HG03432 (cell line): ENCODE measurements around the gene PDZRN4.

Experiments used
- ATAC-seq: cut with Tn5 transposase; IDR thresholded peaks from one replicate; pipeline ENCODE4 v1.9.1; 2021; ENCODE audit warnings: mild to moderate bottlenecking, moderate library complexity; ENCODE audit not compliant: unreplicated experiment

The PDZRN4 gene

DNA sequence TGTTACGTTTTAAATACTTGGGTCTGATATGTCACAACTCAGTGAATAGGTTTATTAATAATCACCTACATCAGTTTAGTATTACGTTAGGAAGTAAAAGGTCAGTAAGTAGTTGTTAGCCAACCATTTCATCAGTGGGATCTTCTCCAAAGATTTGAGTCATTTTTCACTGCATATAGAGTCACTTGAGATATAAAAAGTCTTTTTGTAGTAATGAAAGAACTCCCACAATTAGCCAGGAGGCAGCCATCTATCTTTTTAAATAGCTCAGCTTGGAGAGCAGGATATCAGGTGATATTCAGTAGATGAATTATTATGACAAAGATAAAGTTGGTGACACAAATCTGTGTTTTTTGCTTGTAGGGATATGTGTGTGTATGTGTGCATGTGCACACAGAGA is 309.3 kb downstream of the PDZRN4 start:
- no peak for ATAC-seq

DNA sequence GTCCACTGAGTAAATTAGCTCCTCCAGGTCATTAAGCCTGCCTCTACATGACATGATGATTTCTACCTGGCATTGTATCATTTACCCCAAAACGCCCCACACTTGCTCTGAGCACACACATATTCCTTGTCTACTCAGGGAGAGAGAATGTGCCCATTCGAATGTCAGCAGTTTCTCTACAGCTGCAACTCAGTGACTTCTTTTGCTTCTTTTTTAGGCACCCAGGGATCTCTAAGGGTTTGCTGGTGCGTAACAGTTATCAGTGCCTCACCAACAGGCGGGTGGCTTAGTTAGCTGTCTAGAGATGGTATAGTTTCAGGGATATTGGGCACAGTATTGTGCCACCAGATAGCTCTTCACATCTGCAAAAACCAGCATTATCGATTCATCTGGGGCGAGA is 316.9 kb downstream of the PDZRN4 start:
- ATAC-seq = no peak

DNA sequence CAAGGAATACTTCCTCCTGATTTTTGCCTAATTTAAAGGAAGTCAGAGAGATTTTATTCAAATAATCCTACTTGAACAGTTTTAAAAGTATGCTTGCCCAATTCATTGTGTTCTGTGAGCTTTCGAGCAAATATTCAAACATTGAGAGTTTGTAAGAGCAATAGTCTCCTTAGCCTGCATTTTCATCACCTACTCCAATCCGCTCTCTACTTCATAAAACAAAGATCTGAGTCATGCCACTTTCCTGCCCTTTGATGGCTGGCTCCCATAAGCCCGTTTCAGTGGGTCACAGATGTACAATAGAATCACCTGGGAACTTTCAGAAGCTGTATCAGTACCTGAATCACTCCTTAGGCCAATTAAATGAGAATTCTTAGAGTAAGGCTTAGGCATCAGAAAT is 319.2 kb downstream of the PDZRN4 start:
- ATAC-seq = no peak

DNA sequence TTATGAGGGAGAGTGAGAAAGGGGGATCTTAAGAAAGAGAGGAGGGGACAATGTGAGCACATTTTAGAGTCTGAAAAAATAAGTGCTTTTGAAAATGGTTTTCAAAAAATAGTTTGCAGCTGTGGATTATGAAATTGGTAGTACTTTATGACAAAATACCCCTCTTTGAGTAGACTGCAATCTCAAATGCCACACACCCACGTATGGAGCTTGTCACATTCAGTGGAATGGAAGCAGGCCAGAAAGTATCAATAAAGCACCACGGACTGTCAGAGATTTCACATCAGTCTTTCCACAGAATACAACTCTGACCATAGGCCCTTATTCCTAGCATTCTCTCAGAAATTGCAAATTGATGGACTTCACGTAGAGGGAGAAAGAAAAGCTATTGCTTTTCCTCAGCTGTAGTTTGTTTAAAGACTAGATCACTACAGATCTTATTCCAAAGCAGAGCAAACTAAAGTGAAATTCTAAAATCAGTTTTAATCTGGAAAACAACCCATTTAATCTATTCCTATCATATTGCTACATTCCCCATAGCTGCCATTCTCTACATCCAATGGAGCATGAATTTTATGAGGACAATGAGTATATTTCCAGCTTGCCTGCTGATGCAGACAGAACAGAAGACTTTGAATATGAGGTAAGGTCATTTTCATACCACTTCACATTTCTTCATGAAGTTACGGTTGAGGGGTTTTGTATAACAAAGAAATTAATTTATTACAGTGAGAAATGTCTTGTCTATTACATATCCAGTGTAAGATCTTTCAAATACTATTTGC is 321.3 kb downstream of the PDZRN4 start:
- ATAC-seq = no peak

DNA sequence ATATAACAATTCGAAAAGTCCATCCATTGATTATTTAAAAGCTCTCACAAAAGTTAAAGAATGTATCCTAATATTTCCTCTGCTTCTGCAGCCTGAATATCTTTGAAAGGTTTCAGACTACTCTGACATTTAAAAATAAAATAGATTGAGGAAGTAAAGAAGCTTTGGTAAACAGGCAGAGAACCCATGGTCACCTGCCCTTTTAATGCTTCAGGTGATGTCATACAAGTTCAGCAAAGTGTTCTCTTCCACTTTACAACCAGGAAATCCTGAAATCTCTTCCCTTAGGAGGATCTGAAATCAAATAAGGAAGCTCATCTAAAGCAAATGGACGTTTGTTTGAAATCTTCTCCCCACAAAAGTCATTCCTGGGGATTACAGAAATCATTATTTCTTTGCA is 322.4 kb downstream of the PDZRN4 start:
- ATAC-seq = no peak

DNA sequence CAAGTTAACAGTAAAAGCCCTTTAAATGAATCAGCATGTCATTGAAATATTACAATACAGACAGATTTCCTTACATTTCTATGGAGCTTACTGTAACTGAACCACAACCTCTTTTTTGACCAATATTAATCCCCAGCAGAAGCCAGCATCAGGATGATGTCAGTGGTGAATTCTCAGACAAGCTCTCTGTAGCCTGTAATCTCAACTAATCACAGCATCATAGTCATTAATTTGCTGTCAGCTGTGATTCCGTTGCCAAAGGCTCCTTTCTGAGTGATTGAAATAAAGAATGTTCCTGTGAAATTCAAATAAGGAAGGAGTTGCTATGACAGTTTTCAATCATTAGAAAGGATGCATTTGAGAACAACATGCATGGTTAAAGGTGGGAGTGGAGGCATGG is 323.1 kb downstream of the PDZRN4 start:
- ATAC-seq = no peak

DNA sequence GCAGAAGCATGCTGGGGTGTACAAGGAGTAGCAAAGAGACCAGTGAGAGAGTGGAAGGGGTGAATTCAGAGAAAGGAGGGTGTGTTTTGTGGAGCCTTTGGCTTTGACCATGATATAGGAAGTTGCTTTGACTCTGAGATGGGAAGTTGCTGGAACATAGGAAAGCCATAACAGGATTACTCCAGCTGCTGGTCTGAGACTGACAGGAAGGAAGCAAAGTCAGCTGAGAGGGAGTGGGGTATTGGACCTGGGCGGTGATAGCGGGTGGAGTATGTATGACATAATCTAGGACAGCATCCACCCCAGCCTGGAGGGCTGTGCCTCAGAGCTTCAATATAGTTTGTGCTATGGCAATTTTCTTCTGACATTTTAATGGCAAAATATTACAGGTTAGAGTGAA is 324.4 kb downstream of the PDZRN4 start:
- ATAC-seq = no peak

DNA sequence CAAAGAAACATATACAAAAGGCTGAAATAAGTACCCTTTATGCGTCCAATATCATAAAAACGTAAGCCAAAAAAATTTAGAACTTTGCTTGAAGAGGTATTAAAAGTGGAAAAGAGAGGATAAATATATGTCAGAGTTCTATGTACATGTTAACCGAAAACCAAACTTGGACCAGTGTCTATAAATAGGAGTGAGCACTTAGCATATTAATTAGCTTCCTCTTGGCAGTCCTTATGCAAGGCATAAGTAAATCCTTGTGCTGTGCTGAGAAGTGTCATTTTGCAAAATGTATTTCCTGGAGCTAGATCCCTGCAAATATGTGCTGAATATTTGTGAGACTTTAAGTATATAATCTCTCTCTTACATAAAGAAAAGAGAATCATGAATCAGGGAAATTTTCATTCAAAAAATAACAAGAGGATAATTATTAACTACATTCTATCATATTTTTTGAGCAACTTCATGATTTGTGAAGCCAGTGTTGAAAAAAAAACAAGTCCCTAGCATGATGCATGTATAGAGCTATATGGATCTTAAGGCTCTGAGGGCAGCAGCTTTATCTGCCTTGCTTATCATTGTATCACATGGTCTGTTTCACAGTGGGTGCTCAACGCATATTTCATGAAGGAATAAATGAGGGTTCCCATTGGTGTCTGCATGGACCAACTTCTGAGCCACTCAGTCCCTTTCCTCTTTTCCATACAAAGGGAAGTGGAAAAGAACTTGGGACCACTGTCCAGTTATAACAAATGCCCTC is 326.1 kb downstream of the PDZRN4 start:
- ATAC-seq = no peak

DNA sequence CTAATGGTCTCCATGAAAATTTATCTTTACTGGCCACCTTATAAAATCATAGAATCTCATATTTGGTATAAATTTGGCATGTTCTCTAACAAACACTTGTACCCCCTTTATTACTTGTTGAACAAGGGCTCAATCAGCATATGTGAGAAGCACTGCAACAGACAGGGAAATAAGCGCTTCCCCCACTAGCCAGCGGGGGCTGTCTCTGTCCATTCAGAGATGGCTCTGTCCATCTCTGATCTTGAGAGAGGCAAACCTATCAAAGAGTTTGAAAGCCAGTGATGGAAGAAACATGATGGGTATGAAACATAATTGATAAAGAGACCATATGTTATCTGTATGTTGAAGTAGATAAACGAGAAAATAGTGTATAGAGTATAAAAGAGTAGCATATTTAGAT is 326.8 kb downstream of the PDZRN4 start:
- ATAC-seq = no peak

DNA sequence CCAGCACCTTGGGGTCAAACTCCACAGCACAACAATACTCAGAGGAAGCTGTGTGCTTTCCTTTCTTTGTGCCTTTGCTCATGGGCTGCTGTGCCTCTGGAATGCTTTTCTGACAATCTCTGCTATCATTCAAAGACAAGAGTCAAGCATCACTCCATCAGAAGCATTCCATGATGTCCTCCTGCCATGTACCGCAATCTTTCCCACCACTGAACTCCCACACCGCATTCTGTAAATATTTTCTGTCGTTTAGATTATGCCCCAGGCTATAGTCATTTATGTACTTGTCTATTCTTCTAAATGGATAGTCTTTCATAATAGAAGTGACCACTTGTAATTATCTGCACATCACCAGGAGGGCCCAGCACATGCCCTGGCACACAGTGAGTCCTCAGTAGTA is 327.8 kb downstream of the PDZRN4 start:
- ATAC-seq = no peak

DNA sequence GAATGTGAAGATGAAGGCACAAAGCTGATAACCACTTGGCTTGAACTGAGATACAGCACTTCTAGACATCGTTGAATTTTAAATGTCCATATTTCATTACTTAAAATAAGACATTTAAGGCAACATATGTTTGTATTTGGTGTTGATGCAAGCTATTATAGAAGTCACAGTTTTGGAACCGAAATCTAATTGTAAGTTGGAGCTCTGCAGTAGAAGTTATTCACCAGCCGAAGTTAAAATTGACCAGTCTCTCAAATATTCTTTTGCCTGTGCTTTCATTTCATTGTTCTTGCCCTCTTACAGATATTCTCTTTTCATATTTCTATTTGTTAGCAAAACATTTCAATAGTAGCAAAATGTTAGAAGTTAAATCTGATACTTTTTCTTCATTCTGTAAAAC is 332.7 kb downstream of the PDZRN4 start:
- no peak for ATAC-seq

DNA sequence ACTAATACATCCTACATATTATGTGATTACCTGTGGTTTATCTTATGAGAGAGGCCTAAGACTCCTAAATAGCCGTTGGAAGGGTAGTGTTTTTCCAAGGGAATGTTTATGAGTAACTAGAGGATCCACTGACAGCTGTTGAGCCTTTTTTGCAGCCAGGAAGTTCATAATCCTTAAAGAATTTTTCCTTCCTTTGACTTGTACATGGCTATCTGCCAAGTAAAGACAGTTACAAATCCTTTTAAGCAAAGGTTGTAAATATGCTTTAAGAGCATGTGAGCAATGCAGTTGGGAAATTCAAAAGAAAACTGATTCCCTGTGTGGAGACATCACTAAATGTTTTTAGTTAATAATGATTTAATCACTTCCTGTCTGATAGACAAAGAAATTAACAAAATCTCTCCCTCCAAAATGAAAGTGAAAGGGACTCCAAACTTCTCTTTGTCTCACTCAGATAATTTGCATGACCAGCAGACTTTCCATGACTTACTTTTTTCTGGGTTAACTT is 333.8 kb downstream of the PDZRN4 start:
- ATAC-seq = peak; percentile 77

DNA sequence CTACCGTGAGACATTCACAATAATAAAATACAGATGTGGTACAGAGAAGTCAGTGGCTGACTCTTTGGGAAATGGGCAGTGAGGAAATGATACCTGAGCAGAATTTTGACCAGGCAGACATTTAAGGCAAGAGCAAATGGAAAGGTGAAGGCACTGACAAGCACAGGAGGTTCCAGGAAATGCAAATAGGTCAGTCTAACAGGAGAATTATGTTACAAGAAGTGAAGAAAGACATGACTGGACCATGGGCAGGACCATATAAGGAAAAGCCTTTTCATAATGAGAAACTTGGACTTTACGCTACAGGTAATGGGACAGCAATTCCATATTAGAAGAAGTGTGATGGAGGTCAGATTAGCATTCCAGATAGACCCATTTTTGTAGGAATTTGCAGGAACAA is 338.9 kb downstream of the PDZRN4 start:
- no peak for ATAC-seq

DNA sequence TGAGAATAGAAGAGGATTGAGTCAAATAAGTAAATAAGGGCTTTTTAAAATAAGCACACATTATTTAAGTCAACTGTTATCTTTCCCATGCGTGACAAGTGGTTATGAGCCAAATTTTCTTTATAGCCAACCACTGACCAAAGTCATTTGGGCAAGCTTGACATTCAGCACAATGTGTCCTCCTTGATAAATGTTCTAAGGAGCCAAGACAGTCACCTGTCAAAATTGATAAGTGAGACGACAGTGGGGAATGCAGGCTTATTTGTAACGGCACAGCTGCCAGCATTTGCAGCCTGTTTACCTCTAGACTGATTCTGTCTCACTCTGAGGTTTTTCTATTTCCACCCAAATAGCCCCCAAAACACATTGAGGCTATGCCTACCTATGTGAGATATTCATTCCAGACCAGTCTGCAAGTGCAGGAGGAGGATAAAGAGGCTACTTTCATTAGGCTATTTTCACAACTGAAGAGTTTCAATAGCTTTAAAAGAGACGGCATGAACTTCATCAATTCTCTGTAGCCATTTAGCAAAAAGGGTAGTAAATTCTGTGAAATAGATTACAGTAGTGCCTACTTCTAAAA is 339.5 kb downstream of the PDZRN4 start:
- ATAC-seq = no peak

DNA sequence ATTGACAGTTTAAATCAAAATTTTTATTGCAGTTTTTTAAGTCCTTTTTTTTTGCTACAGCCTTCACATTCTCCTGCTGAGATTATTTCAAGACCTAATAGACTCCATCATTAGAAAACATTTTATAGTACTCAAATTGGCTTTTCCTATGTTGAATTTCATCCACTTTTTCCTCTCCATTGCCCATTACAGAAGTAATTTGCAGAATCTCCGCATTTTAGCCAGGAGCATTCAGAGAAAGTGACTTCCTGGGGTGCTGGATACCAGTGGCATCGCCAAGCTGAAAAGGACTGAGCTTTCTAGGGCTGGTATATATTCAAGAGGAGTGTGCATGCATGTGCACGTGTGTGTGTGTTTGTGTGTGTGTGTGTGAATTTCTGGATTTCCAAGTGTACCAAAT is 340.8 kb downstream of the PDZRN4 start:
- ATAC-seq = no peak

DNA sequence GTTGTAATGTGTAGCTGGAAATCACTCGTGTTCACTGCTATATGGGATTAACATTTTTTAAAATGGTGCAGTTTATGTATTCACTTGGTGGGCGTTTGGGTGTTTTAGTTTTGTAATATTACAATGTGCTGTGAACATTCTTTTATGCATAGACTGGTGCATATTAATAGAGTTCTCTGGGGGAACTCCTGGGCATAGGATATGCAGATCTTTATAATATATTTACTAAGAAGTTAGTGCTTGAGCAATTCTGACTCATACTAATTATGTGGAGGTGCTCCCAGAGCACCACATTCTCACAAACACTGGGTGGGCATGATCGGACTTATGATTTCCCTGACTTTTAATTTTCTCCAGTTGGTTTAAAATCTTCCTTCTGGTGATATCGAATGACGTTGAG is 342.3 kb downstream of the PDZRN4 start:
- no peak for ATAC-seq

DNA sequence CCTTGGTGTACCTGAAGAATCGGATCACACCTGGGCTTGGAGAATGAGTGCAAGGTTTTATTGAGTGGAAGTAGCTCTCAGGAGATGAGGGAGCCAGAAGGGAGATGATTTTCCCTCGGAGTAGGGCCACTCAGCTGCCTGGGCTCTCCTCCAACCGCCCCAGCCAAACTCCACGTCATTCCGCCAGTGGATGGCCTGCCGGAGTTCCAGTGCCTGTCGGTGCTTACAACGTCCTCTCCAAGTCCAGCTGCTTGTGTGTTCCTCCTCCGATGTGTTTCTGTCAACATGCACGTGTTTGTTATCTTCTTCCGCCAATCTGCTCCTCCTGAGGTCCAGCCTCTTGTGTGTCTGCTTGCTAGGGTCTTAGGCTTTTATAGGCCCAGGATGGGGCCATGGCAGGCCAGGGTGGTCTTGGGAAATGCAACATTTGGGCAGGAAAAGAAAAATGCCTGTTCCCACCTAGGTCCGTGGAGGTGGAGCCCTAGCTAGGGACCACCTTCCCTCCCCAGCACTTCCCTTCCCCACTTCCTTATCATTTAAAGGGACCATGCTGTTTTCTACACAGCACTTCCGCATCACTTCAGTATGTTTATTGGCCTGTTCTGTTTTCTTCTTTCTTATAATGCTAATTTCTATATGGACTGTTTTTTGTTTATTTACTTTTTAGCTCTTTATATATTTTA is 343.2 kb downstream of the PDZRN4 start:
- ATAC-seq = no peak

DNA sequence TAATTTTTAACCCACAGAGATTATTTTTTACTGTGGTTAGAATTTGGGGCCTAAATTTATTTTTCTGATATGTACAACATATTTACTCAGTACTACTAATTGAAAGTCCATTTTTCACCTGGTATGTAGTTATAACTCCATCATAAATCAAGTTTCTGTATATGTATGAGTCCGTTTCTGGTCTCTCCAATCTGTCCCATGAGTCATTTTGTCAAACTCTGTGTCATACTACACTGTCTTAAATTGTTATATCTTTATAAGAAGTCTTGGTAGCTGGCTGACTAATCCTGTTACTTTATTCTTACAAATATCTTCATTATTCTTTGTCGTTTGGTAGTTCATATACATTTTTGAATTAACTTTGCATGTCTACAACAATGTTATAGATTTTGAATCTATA is 344.0 kb downstream of the PDZRN4 start:
- no peak for ATAC-seq

DNA sequence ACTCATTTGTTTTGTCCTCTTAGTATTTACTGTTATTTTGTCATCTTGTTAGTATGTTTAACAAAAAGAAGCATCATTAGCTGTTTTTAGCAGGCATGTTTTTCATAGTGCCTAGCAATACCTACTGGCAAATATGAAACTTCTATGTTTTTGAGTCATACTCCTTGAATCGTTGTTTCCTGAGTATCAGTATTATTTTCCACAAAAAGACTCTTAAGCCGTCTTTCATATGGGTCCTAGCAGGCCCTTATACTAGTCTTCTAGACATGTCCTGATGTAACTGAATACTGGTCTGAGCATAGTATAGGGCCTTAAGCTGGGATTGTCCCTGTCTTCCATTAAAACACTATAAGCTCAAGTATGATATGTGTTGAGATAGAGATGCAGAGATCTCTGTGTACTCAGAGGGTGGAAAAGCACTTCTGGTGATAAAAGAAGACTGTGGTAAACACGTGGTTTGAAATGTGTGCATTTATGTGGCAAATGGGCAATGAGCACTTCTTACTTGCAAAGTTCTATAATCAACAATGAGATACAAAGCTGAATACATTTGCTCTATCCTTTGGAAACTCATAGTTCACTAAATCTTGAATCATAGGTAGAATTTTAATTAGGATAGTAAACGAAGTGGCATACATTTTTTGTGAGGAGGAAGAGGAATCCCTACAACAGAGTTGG is 348.8 kb downstream of the PDZRN4 start:
- no peak for ATAC-seq

DNA sequence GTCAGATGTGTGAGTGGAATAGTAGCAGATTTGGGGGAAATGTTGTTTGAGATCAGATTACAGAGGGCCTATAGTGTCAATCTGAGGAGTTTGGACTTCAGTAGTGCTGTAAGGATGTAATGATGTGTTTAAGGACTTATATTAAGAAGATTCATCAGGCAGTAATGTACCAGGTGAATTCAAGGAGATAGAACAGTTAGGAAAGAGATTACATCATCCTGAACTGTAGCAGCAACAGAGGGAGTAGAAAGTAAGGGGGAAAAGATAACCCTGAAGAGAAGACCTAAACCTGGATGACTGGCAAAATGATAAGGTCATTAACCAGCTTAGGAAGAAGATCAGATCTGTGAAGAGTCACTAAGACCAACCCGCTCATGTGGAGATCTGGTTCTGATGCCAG is 349.4 kb downstream of the PDZRN4 start:
- no peak for ATAC-seq

DNA sequence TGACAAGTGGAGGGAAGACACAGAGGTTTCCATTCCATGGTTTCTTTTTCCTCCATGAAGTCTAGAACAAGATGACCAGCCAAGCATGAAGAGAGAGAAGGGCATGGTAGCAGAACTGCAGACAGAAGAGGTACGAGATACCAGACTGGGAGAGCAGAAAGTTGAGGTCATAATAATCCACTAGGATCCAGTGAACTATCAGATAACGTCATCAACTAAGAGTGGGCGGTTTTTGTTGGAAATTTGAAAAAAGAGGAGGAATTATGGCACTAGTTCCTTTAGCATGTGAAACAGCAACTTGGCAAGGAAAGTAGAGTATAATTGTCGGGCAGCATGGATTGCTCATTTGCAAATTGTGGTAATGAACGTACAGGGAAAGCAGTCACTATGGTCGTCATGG is 357.6 kb downstream of the PDZRN4 start:
- no peak for ATAC-seq
